Measurements from ENCODE around the gene CSTA. TPM values are rescaled to one million over a fixed set of nuclear protein-coding genes. Genes with fewer than 3 reads are reported as not detected.

CSTA gene
- total RNA-seq = 100 to 1,000 TPM; 122 to 575 (median 256) TPM

DNA sequence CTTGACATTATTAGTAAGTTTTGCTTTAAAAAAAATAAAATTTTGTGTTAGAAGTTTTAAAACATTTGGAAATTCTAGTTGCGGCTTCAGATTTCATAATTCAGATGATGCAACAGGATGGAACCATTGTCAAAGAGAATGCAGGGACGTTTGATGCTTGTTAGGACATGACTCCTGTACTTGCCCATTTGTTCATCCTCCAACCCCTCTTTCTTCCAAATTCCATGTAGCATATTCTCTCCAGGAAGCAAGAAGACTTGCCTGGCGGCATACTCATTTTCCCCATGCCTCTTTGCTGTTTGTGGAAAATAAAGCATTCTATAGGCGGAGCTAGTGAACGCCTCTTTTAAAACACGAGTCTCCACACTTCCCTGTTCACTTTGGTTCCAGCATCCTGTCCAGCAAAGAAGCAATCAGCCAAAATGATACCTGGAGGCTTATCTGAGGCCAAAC, at the start of gene CSTA:
Gene CSTA (plus strand): TSS at position 378 of the 453 bp plus-strand sequence. CDS start 45 bp downstream, at position 423.
- H3K4me3 ChIP-seq (ENCODE audit: low read depth, poor library complexity, severe bottlenecking) = no peak within 1 kb of the TSS
- TF ChIP-seq POLR2A (IDR thresholded peaks at IDR 0.05) = no peak
- TF ChIP-seq, protein P1, sequence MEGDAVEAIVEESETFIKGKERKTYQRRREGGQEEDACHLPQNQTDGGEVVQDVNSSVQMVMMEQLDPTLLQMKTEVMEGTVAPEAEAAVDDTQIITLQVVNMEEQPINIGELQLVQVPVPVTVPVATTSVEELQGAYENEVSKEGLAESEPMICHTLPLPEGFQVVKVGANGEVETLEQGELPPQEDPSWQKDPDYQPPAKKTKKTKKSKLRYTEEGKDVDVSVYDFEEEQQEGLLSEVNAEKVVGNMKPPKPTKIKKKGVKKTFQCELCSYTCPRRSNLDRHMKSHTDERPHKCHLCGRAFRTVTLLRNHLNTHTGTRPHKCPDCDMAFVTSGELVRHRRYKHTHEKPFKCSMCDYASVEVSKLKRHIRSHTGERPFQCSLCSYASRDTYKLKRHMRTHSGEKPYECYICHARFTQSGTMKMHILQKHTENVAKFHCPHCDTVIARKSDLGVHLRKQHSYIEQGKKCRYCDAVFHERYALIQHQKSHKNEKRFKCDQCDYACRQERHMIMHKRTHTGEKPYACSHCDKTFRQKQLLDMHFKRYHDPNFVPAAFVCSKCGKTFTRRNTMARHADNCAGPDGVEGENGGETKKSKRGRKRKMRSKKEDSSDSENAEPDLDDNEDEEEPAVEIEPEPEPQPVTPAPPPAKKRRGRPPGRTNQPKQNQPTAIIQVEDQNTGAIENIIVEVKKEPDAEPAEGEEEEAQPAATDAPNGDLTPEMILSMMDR (IDR thresholded peaks at IDR 0.05) = no peak
- 30 to 37% methylated on average over 6 of the region's 6 CpGs for WGBS, 2 donors
- intact Hi-C loops (cut with DNase I; ENCODE audit: low total_unique reads) = no loop called here
- no peak for DNase-seq (ENCODE audit: low spot score in 2 of 2)

DNA sequence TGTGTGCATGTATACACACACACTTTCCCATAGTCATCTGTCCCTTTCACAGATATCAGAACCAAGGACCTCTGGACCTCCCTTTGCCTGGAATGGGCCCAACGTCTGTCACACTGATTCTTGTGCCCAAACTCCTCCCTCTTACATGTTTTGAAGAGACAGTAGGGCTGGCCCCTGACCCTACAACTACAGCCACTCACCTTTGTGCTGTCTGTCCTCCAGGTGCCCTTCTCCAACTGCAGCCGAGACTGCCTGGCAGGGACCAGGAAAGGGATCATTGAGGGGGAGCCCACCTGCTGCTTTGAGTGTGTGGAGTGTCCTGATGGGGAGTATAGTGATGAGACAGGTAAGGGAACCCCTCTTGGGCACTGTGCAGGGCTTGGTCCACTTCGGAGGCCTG, 43.2 kb upstream of the CSTA start:
- TF ChIP-seq POLR2A (IDR thresholded peaks at IDR 0.05) = no peak
- TF ChIP-seq, protein P1 (IDR thresholded peaks at IDR 0.05) = no peak
- H3K4me3 ChIP-seq (ENCODE audit: low read depth, poor library complexity, severe bottlenecking) = no peak overlapping the region
- DNase-seq (ENCODE audit: low spot score in 2 of 2) = no peak
- WGBS, 2 donors = 68 to 69% methylated on average over 3 of the region's 3 CpGs
- intact Hi-C loops (cut with DNase I; ENCODE audit: low total_unique reads) = no loop called here

GRCh38 chr3:122283796-122284445, 41.1 kb upstream of the CSTA start:
- DNase-seq (ENCODE audit: low spot score in 2 of 2) = no peak
- WGBS, 2 donors = 94% methylated on average over 21 of the region's 22 CpGs
- no peak overlapping the region for H3K4me3 ChIP-seq (ENCODE audit: low read depth, poor library complexity, severe bottlenecking)
- no peak for TF ChIP-seq POLR2A (IDR thresholded peaks at IDR 0.05)
- TF ChIP-seq, protein P1 (IDR thresholded peaks at IDR 0.05) = no peak
- intact Hi-C loops (cut with DNase I; ENCODE audit: low total_unique reads) = no loop called here

DNA sequence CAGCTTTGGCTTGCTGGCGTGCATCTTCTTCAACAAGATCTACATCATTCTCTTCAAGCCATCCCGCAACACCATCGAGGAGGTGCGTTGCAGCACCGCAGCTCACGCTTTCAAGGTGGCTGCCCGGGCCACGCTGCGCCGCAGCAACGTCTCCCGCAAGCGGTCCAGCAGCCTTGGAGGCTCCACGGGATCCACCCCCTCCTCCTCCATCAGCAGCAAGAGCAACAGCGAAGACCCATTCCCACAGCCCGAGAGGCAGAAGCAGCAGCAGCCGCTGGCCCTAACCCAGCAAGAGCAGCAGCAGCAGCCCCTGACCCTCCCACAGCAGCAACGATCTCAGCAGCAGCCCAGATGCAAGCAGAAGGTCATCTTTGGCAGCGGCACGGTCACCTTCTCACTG, 40.6 kb upstream of the CSTA start:
- intact Hi-C loops (cut with DNase I; ENCODE audit: low total_unique reads) = no loop called here

DNA sequence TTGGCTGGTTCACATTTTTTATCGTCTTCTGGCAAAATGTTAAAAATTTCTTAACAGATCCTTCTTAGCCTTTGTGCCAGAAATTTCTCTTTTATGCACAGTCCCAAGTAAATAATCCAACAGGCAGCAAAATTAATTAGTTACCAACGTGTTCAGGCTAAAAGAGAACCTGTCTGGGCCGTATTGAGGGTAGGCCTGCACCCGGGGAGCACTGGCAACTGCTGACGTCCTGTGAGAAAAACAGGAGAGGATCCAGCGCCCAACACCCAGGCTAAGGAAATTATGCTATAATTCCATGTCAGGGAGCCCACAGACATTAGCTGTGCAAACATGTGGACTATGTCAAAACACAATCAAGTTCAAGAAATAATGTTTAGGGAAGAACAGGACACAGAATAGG, 30.7 kb upstream of the CSTA start:
- no peak for DNase-seq (ENCODE audit: low spot score in 2 of 2)
- 22 to 26% methylated on average over 6 of the region's 6 CpGs for WGBS, 2 donors
- TF ChIP-seq, protein P1 (IDR thresholded peaks at IDR 0.05) = no peak
- TF ChIP-seq POLR2A (IDR thresholded peaks at IDR 0.05) = no peak
- intact Hi-C loops (cut with DNase I; ENCODE audit: low total_unique reads) = no loop called here
- no peak overlapping the region for H3K4me3 ChIP-seq (ENCODE audit: low read depth, poor library complexity, severe bottlenecking)

More for the DNA sequence above, 40.6 kb upstream of the CSTA start:
- 96 to 97% methylated on average over 19 to 20 of the region's 20 CpGs for WGBS, 2 donors
- DNase-seq (ENCODE audit: low spot score in 2 of 2) = no peak
- TF ChIP-seq POLR2A (IDR thresholded peaks at IDR 0.05) = no peak
- TF ChIP-seq, protein P1 (IDR thresholded peaks at IDR 0.05) = no peak
- no peak overlapping the region for H3K4me3 ChIP-seq (ENCODE audit: low read depth, poor library complexity, severe bottlenecking)
